Left ventricle myocardium inferior (tissue), 1 donor: ENCODE measurements around the gene RIOK3. TPM values are rescaled to one million over a fixed set of nuclear protein-coding genes. Genes with fewer than 3 reads are reported as not detected.
"Not testable (repeated sequence)": the region's sequence is repeated elsewhere in the genome, so short reads cannot be mapped to it uniquely, and the experiment has no call there.

Source experiments
- DNase-seq: peaks from one replicate; pipeline ENCODE4 v3.0.0-alpha.2; 2020
- H3K27ac ChIP-seq: fragments of 200-600 bp; replicated peaks from 2 replicates; pipeline ENCODE4 v1.8.0; 2021
- H3K27me3 ChIP-seq: fragments of 200-600 bp; 2 replicates; pipeline ENCODE4 v1.8.0; 2021; ENCODE audit warnings: low read depth
- H3K36me3 ChIP-seq: fragments of 200-600 bp; 2 replicates; pipeline ENCODE4 v1.8.0; 2021
- H3K4me1 ChIP-seq: fragments of 200-600 bp; 2 replicates; pipeline ENCODE4 v1.8.0; 2021
- H3K4me3 ChIP-seq: fragments of 200-600 bp; 2 replicates; pipeline ENCODE4 v1.8.0; 2021; ENCODE audit warnings: mild to moderate bottlenecking, moderate library complexity
- H3K9me3 ChIP-seq: fragments of 200-600 bp; replicated peaks from 2 replicates; pipeline ENCODE4 v1.8.0; 2021
- CTCF ChIP-seq: fragments of 200-600 bp; IDR thresholded peaks from 2 replicates; pipeline ENCODE4 v1.8.0; 2021; ENCODE audit warnings: antibody characterized with exemption, mild to moderate bottlenecking, borderline replicate concordance
- intact Hi-C: fragments of 100-400 bp; cut with micrococcal nuclease; formaldehyde crosslinking; loops from one replicate; pipeline ENCODE4 v1.11.0; 2022
- total RNA-seq: library from RNA; stranded (reverse); fragmentation: NEBNext Ultra II Directional; extraction: Animal tissue kit (Norgen Biotek cat#: 25700); gene quantifications from one replicate; pipeline ENCODE4 v1.2.1, GENCODE V29; 2021
- donor health status: DM: no; HTN: yes; CAD: no; lungs with severe emphysema.

RIOK3 gene
- total RNA-seq, 1 donor from 2014 or later, result 60.4 TPM

- Histone ChIP-seq H3K27me3 (no peaks in the 10 kb centered on the region), H3K4me1 (peaks cover 35% of the 10 kb centered on the region), H3K27ac (peak overlapping the region; percentile 97), H3K36me3 (peaks cover 19% of the 10 kb centered on the region), H3K4me3 (peak overlapping the region; percentile 99), H3K9me3 (no peaks in the 10 kb centered on the region)
- intact Hi-C loops, result loop anchor here (5.0 kb wide), 1 partner anchor 83 kb away; the partner anchor contains the start of gene NPC1
- no peak for TF ChIP-seq CTCF
- DNase-seq, result no peak
Measured at GRCh38 chr18:23503963-23504344, 50.9 kb downstream of the RIOK3 start.

GRCh38 chr18:23504720-23505119 lies 51.6 kb downstream of the RIOK3 start:
- no peaks in the 10 kb centered on the region for H3K27me3 ChIP-seq
- H3K4me1 ChIP-seq, result peaks cover 35% of the 10 kb centered on the region
- H3K27ac ChIP-seq, result no peak overlapping the region
- H3K4me3 ChIP-seq, result peak overlapping the region; percentile 99
- TF ChIP-seq CTCF, result no peak
- DNase-seq, result no peak
- intact Hi-C loops, result loop anchor here (5.0 kb wide), 1 partner anchor 83 kb away; the partner anchor contains the start of gene NPC1
- no peaks in the 10 kb centered on the region for H3K9me3 ChIP-seq
- peaks cover 26% of the 10 kb centered on the region for H3K36me3 ChIP-seq

- Histone ChIP-seq H3K9me3 (peaks cover 3% of the 10 kb centered on the region), H3K36me3 (peaks cover 43% of the 10 kb centered on the region), H3K27ac (no peak overlapping the region), H3K27me3 (no peaks in the 10 kb centered on the region), H3K4me3 (no peak overlapping the region), H3K4me1 (peaks cover 35% of the 10 kb centered on the region)
- TF ChIP-seq CTCF, result no peak
- no peak for DNase-seq
- intact Hi-C loops, result no loop called here
Measured at GRCh38 chr18:23506393-23506792, 53.3 kb downstream of the RIOK3 start.

- H3K27ac ChIP-seq, H3K9me3 ChIP-seq, DNase-seq, H3K4me1 ChIP-seq, intact Hi-C loops, H3K27me3 ChIP-seq, H3K4me3 ChIP-seq: not testable (repeated sequence)
- H3K36me3 ChIP-seq, result peaks cover 56% of the 10 kb centered on the region
Measured at GRCh38 chr18:23510923-23511322, 57.8 kb downstream of the RIOK3 start.

- H3K4me1 ChIP-seq, H3K27ac ChIP-seq, H3K27me3 ChIP-seq, H3K4me3 ChIP-seq, intact Hi-C loops, DNase-seq, H3K9me3 ChIP-seq: not testable (repeated sequence)
- peaks cover 63% of the 10 kb centered on the region for H3K36me3 ChIP-seq
Measured at GRCh38 chr18:23512216-23512615, 59.1 kb downstream of the RIOK3 start.

- peaks cover 63% of the 10 kb centered on the region for H3K36me3 ChIP-seq
- no peak for DNase-seq
Measured at GRCh38 chr18:23512641-23513040, 59.6 kb downstream of the RIOK3 start.

More at GRCh38 chr18:23512641-23513040, 59.6 kb downstream of the RIOK3 start:
- H3K27ac ChIP-seq, result no peak overlapping the region
- H3K4me1 ChIP-seq, result peaks cover 7% of the 10 kb centered on the region
- H3K27me3 ChIP-seq, result no peaks in the 10 kb centered on the region
- H3K9me3 ChIP-seq, result peaks cover 3% of the 10 kb centered on the region
- no peak for TF ChIP-seq CTCF
- intact Hi-C loops, result no loop called here
- H3K4me3 ChIP-seq, result no peak overlapping the region
